Skeletal muscle tissue (tissue), 4 donors: ENCODE measurements around the gene LBR. TPM values are rescaled to one million over a fixed set of nuclear protein-coding genes. Genes with fewer than 3 reads are reported as not detected.
"Not testable (repeated sequence)": the region's sequence is repeated elsewhere in the genome, so short reads cannot be mapped to it uniquely, and the experiment has no call there.

Experiments
- H3K27ac ChIP-seq: one replicate; pipeline ENCODE4 v1.7.0; 2013; ENCODE audit warnings: mild to moderate bottlenecking, low read depth, low read length, inconsistent platforms
- H3K27me3 ChIP-seq, 3 donors: one replicate each; pipeline ENCODE4 v1.7.0; 2013; ENCODE audit warnings: low read length in 3 of 3; ENCODE audit not compliant: control insufficient read depth in 3 of 3, insufficient read depth in 3 of 3
- H3K36me3 ChIP-seq, 3 donors: one replicate each; pipeline ENCODE4 v1.7.0; 2013; ENCODE audit warnings: low read length in 3 of 3; ENCODE audit not compliant: control insufficient read depth in 3 of 3, insufficient read depth in 3 of 3
- H3K4me1 ChIP-seq, 3 donors: one replicate each; pipeline ENCODE4 v1.7.0; 2013; ENCODE audit warnings: low read length in 3 of 3, mild to moderate bottlenecking in 3 of 3; ENCODE audit not compliant: control insufficient read depth in 3 of 3, insufficient read depth in 3 of 3
- H3K4me3 ChIP-seq, 3 donors: one replicate each; pipeline ENCODE4 v1.7.0; 2013; ENCODE audit warnings: low read length in 3 of 3
- H3K9ac ChIP-seq, 3 donors: one replicate each; pipeline ENCODE4 v1.7.0; 2013; ENCODE audit warnings: low read length in 3 of 3, mild to moderate bottlenecking in 3 of 3, moderate library complexity in 2 of 3, low read depth in 1 of 3
- H3K9me3 ChIP-seq, 3 donors: one replicate each; pipeline ENCODE4 v1.7.0; 2013; ENCODE audit warnings: low read length in 3 of 3; ENCODE audit not compliant: control insufficient read depth in 3 of 3
- total RNA-seq: library from RNA; depleted of rRNA; stranded (reverse); fragments of >200 nt; gene quantifications from one replicate; pipeline ENCODE4 v1.2.3, GENCODE V29; 2014
- donor health status: Osteomylitis.

LBR gene
- total RNA-seq, 1 donor from 2014 or later = 39.7 TPM

GRCh38 chr1:225410036-225410435, 17.8 kb downstream of the LBR start:
- no peak overlapping the region for H3K4me3 ChIP-seq
- peaks cover 9 to 50% (median 39%) of the 10 kb centered on the region in 3 donors for H3K36me3 ChIP-seq
- no peaks in the 10 kb centered on the region for H3K27me3 ChIP-seq
- H3K4me1 ChIP-seq = no peaks in the 10 kb centered on the region
- no peak overlapping the region for H3K27ac ChIP-seq
- no peaks in the 10 kb centered on the region for H3K9me3 ChIP-seq
- H3K9ac ChIP-seq = no peak overlapping the region

GRCh38 chr1:225409051-225409450, 18.8 kb downstream of the LBR start:
- Histone ChIP-seq H3K4me3 (no peak overlapping the region), H3K27ac (no peak overlapping the region), H3K36me3 (peaks cover 3 to 43% (median 38%) of the 10 kb centered on the region in 3 donors), H3K9me3 (no peaks in the 10 kb centered on the region), H3K9ac (no peak overlapping the region), H3K27me3 (no peaks in the 10 kb centered on the region), H3K4me1 (no peaks in the 10 kb centered on the region)

GRCh38 chr1:225408249-225408648, 19.6 kb downstream of the LBR start:
- H3K4me1 ChIP-seq = no peaks in the 10 kb centered on the region
- H3K27me3 ChIP-seq = no peaks in the 10 kb centered on the region
- H3K9me3 ChIP-seq = no peaks in the 10 kb centered on the region
- no peak overlapping the region for H3K9ac ChIP-seq
- peaks cover 2 to 41% (median 34%) of the 10 kb centered on the region in 3 donors for H3K36me3 ChIP-seq
- no peak overlapping the region for H3K4me3 ChIP-seq
- H3K27ac ChIP-seq = no peak overlapping the region

GRCh38 chr1:225407755-225408154, 20.1 kb downstream of the LBR start:
- Histone ChIP-seq H3K9ac (no peak overlapping the region), H3K36me3 (peaks cover 2 to 40% (median 39%) of the 10 kb centered on the region in 3 donors), H3K4me3 (no peak overlapping the region), H3K27ac (no peak overlapping the region), H3K9me3 (no peaks in the 10 kb centered on the region), H3K4me1 (no peaks in the 10 kb centered on the region), H3K27me3 (no peaks in the 10 kb centered on the region)

- Histone ChIP-seq H3K4me1 (no peaks in the 10 kb centered on the region), H3K27me3 (no peaks in the 10 kb centered on the region), H3K9ac (no peak overlapping the region), H3K9me3 (no peaks in the 10 kb centered on the region), H3K4me3 (no peak overlapping the region), H3K36me3 (peaks cover 2 to 36% (median 33%) of the 10 kb centered on the region in 3 donors), H3K27ac (no peak overlapping the region)
Observed at GRCh38 chr1:225406976-225407725, 20.7 kb downstream of the LBR start.

- Histone ChIP-seq H3K9ac (no peak overlapping the region), H3K4me1 (no peaks in the 10 kb centered on the region), H3K27ac (no peak overlapping the region), H3K27me3 (no peaks in the 10 kb centered on the region), H3K4me3 (no peak overlapping the region), H3K9me3 (no peaks in the 10 kb centered on the region), H3K36me3 (peaks cover 9 to 26% (median 24%) of the 10 kb centered on the region in 3 donors)
Observed at GRCh38 chr1:225400968-225401367, 26.9 kb downstream of the LBR start.

GRCh38 chr1:225396357-225396756, 31.5 kb downstream of the LBR start:
- Histone ChIP-seq H3K27me3 (no peaks in the 10 kb centered on the region), H3K36me3 (peaks cover 9 to 13% (median 9%) of the 10 kb centered on the region in 3 donors), H3K9ac (no peak overlapping the region), H3K27ac (no peak overlapping the region), H3K9me3 (no peaks in the 10 kb centered on the region), H3K4me1 (no peaks in the 10 kb centered on the region), H3K4me3 (no peak overlapping the region)

GRCh38 chr1:225389843-225390242, 38.0 kb downstream of the LBR start:
- Histone ChIP-seq H3K4me3 (no peak overlapping the region), H3K4me1 (no peaks in the 10 kb centered on the region)

GRCh38 chr1:225388372-225388771, 39.5 kb downstream of the LBR start:
- no peak overlapping the region for H3K4me3 ChIP-seq
- no peaks in the 10 kb centered on the region for H3K4me1 ChIP-seq
- no peaks in the 10 kb centered on the region for H3K9me3 ChIP-seq
- H3K27me3 ChIP-seq = no peaks in the 10 kb centered on the region
- H3K27ac ChIP-seq = no peak overlapping the region
- H3K9ac ChIP-seq = no peak overlapping the region
- H3K36me3 ChIP-seq = no peaks in the 10 kb centered on the region

More at GRCh38 chr1:225389843-225390242, 38.0 kb downstream of the LBR start:
- H3K27me3 ChIP-seq = no peaks in the 10 kb centered on the region
- H3K9ac ChIP-seq = no peak overlapping the region
- no peaks in the 10 kb centered on the region for H3K36me3 ChIP-seq
- H3K27ac ChIP-seq = no peak overlapping the region
- H3K9me3 ChIP-seq = no peaks in the 10 kb centered on the region

GRCh38 chr1:225386860-225387259, 41.0 kb downstream of the LBR start:
- not testable (repeated sequence) for H3K9ac ChIP-seq, H3K4me1 ChIP-seq, H3K27ac ChIP-seq, H3K9me3 ChIP-seq, H3K4me3 ChIP-seq, H3K36me3 ChIP-seq, H3K27me3 ChIP-seq
